ENCODE data around the gene BCL2L2.
"Not testable (repeated sequence)": the region's sequence is repeated elsewhere in the genome, so short reads cannot be mapped to it uniquely, and the experiment has no call there.

The BCL2L2 gene

DNA sequence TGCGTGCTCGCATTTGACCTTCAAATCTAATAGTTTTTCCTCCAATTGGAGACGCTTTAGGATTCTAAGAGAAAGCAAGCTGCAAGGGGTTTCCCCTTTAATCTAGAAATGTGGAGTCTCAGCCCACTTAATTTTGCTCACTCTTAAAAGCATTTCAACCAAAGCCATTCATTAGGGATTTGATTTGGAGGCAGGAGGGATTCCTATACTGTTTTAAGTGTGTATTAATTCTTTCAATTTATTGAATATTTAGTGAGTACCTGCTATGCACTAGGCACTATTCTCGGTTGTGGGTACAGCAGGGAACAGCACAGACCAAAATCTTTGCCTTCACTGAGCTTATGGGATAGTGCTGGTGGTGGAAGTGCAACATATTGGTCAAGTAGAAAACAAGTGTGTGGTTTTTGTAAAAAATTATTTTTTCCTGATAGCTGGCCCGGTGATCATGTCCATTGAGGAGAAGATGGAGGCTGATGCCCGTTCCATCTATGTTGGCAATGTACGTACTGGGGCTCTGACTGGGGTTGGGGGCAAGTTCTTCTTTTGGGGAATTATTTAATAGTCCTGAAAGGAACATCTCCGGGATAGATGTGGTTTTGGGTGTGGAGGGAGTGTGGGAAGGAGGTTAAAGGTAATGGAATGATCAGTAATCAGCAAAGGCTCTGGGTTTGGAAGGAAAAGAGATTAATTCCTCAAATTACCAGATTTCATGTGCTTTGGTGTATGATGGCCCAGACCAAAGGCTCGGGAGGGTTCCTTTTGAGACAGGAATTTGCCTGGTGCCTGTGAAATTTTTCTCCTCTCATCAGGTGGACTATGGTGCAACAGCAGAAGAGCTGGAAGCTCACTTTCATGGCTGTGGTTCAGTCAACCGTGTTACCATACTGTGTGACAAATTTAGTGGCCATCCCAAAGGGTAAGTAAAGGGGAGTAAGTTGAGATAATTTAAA lies 16.2 kb downstream of the BCL2L2 start:
- no peak for DNase-seq (ENCODE audit: low read depth in 2 of 3, low spot score in 1 of 3)

DNA sequence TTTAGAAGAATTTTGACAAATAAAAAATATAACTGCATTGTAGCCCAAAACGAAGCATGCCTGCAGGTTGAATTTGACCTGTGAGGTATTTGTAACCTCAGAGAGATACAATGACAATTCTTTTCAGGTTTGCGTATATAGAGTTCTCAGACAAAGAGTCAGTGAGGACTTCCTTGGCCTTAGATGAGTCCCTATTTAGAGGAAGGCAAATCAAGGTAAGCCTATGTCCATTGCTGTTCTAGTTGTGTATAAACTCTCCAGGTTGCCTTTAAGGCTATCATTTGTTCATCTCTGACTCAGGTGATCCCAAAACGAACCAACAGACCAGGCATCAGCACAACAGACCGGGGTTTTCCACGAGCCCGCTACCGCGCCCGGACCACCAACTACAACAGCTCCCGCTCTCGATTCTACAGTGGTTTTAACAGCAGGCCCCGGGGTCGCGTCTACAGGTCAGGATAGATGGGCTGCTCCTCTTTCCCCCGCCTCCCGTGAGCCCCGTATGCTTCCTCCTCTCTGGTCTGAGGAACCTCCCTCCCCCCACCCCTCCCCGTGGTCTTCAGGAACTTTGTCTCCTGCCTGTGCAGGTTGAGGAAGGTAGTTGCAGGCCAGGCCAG lies 17.3 kb downstream of the BCL2L2 start:
- no peak for DNase-seq (ENCODE audit: low read depth in 2 of 3, low spot score in 1 of 3)

DNA sequence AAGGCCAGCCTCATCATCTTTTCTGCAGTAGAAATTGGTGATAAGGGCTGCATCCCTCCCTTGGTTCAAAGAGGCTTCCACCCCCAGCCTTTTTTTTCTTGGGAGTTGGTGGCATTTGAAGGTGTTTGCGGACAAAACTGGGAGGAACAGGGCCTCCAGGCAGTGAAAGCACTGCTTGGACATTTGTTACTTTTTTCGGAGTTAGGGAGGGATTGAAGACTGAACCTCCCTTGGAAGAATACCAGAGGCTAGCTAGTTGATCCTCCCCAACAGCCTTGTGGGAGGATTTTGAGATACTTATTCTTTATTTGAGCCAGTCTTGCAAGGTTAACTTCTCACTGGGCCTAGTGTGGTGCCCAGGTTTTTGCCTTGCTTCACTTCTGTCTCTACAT lies 17.8 kb downstream of the BCL2L2 start:
- no peak for DNase-seq (ENCODE audit: low read depth in 2 of 3, low spot score in 1 of 3)

DNA sequence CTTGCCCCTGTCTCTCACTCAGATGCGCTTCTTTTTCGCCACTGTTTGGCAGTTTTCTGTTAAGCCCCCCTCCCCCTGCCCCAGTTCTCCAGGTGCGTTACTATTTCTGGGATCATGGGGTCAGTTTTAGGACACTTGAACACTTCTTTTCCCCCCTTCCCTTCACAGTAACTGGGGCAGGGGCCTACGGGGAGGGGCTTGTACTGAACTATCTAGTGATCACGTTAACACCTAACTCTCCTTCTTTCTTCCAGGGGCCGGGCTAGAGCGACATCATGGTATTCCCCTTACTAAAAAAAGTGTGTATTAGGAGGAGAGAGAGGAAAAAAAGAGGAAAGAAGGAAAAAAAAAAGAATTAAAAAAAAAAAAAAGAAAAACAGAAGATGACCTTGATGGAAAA lies 18.4 kb downstream of the BCL2L2 start:
- DNase-seq (ENCODE audit: low read depth in 2 of 3, low spot score in 1 of 3), result no peak

DNA sequence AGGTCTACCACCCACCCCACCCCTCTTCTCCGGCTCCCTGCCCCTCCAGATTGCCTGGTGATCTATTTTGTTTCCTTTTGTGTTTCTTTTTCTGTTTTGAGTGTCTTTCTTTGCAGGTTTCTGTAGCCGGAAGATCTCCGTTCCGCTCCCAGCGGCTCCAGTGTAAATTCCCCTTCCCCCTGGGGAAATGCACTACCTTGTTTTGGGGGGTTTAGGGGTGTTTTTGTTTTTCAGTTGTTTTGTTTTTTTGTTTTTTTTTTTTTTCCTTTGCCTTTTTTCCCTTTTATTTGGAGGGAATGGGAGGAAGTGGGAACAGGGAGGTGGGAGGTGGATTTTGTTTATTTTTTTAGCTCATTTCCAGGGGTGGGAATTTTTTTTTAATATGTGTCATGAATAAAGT lies 19.1 kb downstream of the BCL2L2 start:
- DNase-seq (ENCODE audit: low read depth in 2 of 3, low spot score in 1 of 3), result not testable (repeated sequence)

DNA sequence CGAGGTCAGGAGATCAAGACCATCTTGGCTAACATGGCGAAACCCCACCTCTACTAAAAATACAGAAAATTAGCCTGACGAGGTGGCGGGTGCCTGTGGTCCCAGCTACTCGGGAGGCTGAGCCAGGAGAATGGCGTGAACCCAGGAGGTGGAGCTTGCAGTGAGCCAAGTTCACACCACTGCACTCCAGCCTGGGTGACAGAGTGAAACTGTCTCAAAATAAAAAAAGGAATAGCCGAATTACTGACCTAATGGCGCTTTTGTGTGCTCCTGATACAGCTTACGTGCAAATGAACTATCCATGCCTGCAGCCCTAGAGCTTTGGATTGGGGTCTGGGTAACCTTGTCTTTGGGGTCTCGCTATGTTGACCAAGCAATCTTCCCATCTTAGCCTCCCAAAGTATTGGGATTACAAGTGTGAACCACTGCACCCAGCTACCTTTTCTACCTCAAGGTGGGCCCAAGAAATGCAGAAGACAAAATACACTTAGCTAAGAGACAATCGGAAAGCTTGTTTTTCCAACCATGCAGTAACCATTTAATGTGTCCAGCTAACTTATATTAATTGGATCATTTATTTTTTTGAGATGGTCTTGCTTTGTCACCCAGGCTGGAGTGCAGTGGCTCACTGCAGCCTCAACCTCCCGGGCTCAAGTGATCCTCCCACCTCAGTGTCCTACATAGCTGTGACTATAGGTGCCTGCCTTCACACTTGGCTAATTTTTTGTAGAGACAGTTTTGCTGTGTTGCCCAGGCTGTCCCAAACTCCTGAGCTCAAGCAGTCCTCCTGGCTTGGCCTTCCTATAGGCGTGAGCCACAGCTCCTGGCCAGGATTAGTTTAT lies 20.1 kb downstream of the BCL2L2 start:
- no peak for DNase-seq (ENCODE audit: low read depth in 2 of 3, low spot score in 1 of 3)

DNA sequence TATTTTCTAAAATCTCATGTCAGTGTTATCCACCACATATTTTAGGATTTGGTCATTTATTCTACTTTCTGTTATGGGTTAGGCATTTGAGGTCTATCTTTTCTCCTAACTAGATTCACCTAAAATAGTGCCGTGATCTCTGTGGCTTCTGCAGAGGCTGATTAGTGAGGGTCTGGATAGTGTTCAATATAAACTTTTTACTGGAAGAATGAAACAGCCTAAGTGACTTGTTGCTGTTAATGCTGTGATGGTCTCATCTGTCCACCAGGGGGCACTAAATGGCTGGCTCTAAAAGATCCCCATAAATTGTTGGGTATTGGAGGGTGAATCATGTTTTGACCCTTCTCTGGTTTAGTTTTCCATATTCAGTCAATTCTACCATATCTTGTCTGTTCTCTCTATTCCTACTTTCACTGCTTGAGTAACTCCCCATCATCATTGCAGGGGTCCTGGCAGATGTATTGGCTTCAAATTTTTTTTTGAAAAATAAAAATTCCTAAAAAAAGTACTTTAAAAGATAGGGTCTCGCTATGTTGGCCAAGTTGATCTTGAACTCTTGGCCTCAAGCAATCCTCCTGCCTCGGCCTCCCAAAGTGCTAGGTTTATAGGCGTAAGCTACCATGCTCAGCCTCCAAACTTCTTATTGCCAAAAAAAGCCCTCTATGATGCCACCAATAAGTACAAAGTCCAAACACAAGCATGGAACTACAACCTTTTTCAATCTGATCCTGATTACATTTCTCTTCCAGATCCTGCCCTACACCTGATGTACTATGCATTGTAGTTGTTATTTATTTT lies 21.5 kb downstream of the BCL2L2 start:
- DNase-seq (ENCODE audit: low read depth in 2 of 3, low spot score in 1 of 3), result peak; percentile 52 to 70 (median 59)

DNA sequence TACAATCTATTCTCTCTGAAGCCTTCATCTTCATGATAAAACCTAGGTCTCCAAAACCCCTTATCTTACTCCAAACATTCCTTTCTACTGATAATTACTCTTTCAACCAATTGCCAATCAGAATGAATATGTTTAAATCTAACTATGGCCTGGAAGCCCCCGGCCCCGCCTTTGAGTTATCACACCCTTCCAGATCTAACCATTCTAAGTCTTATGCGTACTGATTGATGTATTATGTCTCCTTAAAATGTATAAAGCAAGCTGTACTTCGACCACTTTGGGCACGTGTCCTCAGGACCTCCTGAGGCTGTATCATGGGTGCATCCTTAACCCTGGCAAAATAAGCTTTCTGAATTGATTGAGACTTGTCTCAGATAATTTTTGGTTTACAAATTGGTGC lies 29.0 kb downstream of the BCL2L2 start:
- no peak for DNase-seq (ENCODE audit: low read depth in 2 of 3, low spot score in 1 of 3)

DNA sequence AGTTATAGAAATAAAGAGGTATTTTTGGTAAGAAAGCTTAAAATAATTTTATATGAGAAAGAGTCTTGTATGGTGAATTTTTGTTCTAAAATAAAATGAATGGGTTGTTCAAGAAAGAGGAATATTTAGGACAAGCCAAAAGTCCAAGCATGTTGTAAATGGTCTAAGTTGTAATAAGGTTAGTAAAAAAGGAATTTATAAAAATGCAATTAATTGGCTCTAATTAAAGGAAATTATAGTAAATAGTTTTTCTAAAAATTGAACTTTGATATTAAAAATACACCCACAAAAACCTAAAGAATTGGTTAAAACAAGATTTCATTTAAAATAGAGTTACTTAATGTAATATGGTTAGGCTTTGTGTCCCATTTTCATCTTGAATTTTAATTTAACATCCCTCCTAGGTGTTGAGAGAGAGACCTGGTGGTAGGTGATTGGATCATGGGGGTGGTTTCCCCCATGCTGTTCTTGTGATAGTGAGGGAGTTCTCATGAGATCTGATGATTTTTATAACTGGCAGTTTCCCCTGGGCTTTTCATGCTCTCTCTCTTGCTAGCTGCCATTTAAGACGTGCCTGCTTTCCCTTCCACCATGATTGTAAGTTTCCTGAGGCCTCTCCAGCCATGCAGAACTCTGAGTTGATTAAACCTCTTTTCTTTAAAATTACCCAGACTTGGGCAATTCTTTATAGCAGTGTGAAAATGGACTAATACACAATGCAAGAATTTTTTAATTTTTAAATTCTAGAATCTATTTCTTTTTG lies 33.1 kb downstream of the BCL2L2 start:
- no peak for DNase-seq (ENCODE audit: low read depth in 2 of 3, low spot score in 1 of 3)

DNA sequence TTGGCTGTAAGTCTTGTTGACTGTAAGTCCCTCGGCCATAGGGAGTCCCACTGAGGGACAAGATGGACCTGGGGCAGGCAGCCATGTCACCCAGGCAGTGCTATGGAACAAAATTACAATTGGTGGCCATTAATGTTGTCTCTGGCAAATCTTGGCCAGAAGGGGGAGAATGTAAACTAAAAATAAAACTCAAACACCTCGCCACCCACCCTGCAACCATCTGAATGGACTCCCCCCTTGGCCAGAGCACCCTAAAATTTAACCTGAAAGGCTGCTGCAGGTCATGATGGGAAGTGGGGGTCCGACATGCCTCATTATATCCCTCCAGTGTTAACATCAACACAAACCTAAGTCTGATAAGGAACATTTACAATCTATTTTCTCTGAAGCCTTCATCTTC lies 37.8 kb downstream of the BCL2L2 start:
- DNase-seq (ENCODE audit: low read depth in 2 of 3, low spot score in 1 of 3), result no peak

DNA sequence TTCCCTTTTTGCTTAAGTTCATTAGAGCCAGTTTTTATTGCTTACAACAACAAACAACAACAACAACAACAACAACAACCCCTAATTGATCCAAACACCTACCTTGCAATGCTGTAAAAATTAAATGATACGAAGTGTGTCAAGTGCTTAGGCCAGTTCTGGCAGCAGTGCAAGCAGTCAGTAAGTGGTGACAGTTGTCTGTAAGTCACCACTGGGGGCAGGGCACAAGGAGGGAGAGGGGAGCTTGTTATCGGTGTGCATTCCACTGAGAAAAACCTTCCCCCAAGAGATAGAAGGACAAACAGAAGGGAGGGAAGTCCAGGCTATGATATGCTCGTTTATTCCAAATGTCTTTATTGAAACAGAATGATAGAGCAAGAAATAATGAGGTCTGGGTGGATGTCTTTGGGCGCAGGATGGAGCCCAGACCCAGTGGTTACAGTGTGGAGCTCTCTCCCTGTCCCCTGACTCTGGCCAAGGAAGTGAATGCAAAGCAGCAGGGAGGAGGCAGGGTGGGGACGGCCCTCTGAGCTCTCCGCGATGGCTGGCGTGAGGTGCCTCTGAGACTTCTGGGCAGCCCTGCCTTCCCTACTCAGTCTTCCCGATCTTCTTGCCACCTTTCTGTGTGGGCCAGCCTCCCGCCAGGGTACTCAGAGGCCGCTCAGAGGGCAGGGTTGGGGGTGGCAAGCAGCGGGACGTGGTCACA lies 39.5 kb downstream of the BCL2L2 start:
- no peak for DNase-seq (ENCODE audit: low read depth in 2 of 3, low spot score in 1 of 3)

DNA sequence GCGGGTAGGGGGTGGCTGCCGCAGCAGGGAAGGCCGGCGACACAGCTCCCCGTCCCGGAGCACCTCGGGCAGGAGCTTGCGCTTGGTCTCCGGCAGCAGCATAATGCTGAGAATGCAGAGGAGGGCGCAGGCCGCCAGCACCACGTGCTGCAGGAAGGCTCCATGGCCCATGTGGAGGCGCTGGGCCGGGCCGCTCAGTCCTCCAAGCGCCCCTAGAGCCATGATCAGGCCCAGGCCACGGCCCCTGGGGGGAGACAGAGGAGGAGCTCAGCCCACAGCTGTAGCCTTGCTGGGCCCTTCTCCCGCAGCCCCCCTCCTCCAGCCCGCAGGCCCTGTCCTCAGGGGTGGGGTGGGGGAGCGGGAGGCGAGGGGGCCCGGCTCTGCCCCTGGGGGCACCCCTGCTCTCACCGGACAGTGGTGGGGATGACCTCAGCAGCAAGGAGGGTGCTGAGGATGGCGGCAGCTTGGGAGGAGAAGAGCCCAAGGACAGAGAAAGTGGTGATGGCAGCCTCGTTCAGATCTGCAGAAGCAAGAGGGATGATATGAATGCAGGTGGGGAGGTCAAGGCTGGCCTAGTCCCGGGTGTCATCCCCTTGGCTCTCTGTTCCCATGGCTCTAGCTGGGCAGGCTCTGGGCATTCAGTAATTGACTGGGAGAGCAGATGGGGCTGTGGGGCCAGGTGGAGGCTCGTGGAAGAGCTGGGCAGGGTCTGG lies 40.2 kb downstream of the BCL2L2 start:
- DNase-seq (ENCODE audit: low read depth in 2 of 3, low spot score in 1 of 3), result no peak

DNA sequence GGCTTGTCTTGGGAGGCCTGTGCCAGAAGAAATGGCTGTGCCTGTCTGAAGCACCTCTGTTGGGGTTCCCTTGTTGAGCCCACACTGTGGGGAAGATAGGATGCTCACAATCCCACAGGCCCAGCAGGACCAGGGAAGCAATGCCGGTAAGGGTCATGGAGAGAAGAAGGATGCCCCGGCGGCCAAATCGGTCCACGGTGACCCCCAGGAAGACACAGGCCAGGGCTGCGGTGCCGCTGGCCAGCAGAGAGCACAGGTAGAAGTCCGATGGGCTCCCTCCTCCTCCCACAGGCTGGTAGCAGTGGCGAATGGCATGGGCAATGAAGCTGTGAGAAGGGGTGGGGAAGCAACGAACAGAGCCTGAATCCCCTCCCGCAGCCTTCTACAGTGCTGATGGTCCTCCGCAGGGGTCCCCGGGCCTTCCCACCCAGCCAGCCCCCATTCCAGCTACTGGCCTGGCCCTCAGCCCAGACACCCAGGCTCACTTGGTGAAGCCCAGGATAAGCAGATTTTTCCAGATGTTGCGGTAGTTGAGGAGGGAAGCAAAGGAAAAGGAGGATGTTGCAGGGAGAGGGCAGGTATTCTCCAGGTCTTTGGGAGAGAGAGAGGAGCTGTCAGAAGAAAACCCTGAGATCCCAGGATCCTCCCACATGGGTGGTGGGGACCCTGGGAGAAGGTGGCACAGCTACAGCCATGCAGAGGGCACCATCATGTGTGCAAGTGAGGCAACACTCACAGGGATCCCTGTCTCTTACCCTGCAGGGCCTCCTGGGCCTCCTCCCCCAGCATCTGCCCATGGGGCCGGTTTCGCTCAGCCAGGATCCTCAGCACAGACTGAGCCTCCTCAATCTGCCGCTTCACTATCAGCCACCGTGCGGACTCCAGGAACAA lies 41.0 kb downstream of the BCL2L2 start:
- DNase-seq (ENCODE audit: low read depth in 2 of 3, low spot score in 1 of 3), result no peak

DNA sequence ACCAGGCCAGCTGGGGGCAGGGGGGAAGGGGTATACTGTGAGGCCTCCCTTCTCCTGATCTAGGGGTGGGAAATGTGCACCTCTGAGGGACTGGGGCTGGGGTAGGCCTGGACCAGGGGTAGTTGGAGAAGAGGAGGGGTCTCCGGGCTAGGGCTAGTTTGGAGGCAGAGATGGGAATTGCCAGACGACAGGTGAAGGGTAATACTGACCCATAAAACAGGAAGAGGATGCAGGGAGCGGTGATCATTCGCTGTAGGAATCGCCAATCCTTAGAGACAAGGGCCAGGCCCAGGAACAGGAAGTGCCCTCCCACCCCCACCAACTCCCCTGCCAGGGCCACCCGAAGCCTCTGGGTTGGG lies 41.6 kb downstream of the BCL2L2 start:
- DNase-seq (ENCODE audit: low read depth in 2 of 3, low spot score in 1 of 3), result no peak

DNA sequence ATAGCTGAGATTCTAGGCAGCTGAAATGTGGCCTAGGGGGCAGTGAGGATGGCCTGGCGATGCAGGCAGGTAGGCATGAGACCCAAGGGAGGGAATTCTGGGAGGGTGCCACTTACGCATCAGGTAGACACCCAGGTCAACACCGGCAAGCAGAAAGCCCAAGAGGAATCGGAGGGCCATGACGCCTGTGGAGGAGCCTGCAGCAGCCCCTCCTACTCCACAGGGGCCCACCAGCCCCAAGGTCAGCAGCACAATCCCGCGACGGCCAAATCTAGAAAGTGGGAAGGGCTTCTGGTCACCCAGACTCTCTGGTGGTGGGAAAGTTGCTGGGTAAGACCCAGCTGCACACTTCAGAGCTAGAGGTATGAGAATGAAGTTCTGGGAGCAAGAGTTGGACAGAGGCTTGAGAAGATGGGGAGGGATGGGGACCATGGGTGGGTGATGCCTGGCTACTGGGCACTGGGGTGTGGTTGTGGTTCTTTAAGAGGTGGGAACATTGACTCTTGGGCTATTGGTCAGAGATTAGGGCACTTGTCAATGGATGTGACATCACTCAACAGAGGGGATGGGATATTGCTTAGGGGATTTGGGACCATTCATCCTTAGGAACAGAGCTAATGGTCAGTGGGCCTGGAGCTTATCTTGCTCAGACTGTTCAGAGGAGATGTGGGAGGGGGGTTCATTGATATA lies 42.7 kb downstream of the BCL2L2 start:
- DNase-seq (ENCODE audit: low read depth in 2 of 3, low spot score in 1 of 3), result no peak

DNA sequence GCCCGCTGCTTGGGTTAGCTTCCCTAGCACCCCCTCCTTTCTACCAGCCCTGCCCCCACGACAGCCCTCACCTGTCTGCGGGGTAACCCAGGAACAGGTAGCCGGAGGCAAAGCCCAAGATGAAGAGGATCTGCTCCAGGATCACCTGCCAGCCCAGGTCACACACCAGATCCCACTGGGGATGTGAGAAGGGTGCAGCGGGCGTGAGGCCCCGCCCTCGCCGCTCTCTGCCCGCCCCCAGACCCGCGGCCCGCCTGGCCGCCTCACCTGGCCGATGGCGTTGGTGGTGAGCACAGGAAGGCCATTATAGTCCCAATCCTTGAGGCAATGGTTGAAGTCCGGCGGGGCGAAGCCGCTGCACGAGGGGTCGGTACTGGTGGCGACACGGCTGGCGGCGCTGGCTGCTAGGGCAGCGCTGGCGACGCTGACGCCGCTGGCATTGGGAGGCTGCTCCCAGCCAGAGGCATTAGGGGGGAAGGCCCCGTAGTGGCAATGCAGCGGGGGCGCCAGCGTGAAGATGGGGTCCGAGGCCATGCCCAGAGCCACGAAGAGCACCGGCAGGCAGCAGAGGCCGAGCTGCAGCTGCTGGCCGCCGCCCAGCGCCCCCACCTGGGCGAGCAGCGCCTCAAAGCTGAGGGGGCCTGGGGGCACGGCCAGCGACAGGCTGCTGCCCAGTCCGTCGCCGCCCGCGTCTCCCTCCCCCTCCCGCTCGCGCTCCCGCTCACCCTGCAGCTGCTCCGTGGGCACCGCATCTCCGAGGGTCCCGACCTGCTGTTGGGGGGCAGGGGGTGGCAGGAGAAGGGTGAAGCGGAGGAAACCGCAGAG lies 45.3 kb downstream of the BCL2L2 start:
- no peak for DNase-seq (ENCODE audit: low read depth in 2 of 3, low spot score in 1 of 3)
